HFFc6 (cell line): ENCODE measurements around the gene ZNF283. TPM values are rescaled to one million over a fixed set of nuclear protein-coding genes. Genes with fewer than 3 reads are reported as not detected.
A peak's percentile ranks its signal among the peaks of the same experiment; 100 is the strongest.
"Not testable (repeated sequence)": the region's sequence is repeated elsewhere in the genome, so short reads cannot be mapped to it uniquely, and the experiment has no call there.

Source experiments
- DNase-seq: peaks from one replicate; pipeline ENCODE4 v3.0.0-alpha.2; 2018
- H3K27ac Mint-ChIP-seq: 2 replicates; pipeline ENCODE4 v1.8.0; 2020; ENCODE audit warnings: mild to moderate bottlenecking, mixed read lengths
- H3K27me3 Mint-ChIP-seq: 2 replicates; pipeline ENCODE4 v1.8.0; 2021; ENCODE audit warnings: mild to moderate bottlenecking, moderate library complexity, mixed read lengths; ENCODE audit not compliant: insufficient read depth
- H3K36me3 Mint-ChIP-seq: 2 replicates; pipeline ENCODE4 v1.8.0; 2021; ENCODE audit warnings: low read depth, mixed read lengths
- H3K4me1 Mint-ChIP-seq: 2 replicates; pipeline ENCODE4 v1.8.0; 2020; ENCODE audit warnings: low read depth, mixed read lengths
- H3K4me3 Mint-ChIP-seq: 2 replicates; pipeline ENCODE4 v1.8.0; 2020; ENCODE audit warnings: mild to moderate bottlenecking, moderate library complexity, mixed read lengths
- H3K9me3 Mint-ChIP-seq: 2 replicates; pipeline ENCODE4 v1.8.0; 2020; ENCODE audit warnings: mild to moderate bottlenecking, mixed read lengths
- total RNA-seq, 6 experiments: library from RNA; stranded (reverse); fragmentation: NEBNext Ultra II Directional; extraction: Animal tissue kit (Norgen Biotek cat#: 25700); gene quantifications; 2 replicates in 1 of 6; 3 replicates in 5 of 6; pipeline ENCODE4 v1.2.3, GENCODE V29; 2021
- TF ChIP-seq, protein P1 (sequence below): fragments of 200-600 bp; sonication (generic); IDR thresholded peaks from 2 replicates; pipeline ENCODE4 v1.5.0; 2021; ENCODE audit warnings: antibody characterized with exemption, mild to moderate bottlenecking

The ZNF283 gene
- total RNA-seq, 6 experiments from 2014 or later: 5.7 to 9.0 (median 7.9) TPM

GRCh38 chr19:43804432-43804831 lies 22.7 kb upstream of the ZNF283 start:
- TF ChIP-seq, protein P1, sequence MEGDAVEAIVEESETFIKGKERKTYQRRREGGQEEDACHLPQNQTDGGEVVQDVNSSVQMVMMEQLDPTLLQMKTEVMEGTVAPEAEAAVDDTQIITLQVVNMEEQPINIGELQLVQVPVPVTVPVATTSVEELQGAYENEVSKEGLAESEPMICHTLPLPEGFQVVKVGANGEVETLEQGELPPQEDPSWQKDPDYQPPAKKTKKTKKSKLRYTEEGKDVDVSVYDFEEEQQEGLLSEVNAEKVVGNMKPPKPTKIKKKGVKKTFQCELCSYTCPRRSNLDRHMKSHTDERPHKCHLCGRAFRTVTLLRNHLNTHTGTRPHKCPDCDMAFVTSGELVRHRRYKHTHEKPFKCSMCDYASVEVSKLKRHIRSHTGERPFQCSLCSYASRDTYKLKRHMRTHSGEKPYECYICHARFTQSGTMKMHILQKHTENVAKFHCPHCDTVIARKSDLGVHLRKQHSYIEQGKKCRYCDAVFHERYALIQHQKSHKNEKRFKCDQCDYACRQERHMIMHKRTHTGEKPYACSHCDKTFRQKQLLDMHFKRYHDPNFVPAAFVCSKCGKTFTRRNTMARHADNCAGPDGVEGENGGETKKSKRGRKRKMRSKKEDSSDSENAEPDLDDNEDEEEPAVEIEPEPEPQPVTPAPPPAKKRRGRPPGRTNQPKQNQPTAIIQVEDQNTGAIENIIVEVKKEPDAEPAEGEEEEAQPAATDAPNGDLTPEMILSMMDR: no peak
- Mint-ChIP-seq H3K27me3 (peaks cover 36% of the 10 kb centered on the region), H3K27ac (no peak overlapping the region), H3K9me3 (no peaks in the 10 kb centered on the region), H3K4me1 (no peaks in the 10 kb centered on the region), H3K4me3 (no peak overlapping the region), H3K36me3 (no peaks in the 10 kb centered on the region)
- DNase-seq: no peak

GRCh38 chr19:43806401-43806800 lies 20.7 kb upstream of the ZNF283 start:
- DNase-seq, H3K9me3 Mint-ChIP-seq, H3K27ac Mint-ChIP-seq, H3K4me3 Mint-ChIP-seq, H3K36me3 Mint-ChIP-seq, H3K4me1 Mint-ChIP-seq: not testable (repeated sequence)
- peaks cover 30% of the 10 kb centered on the region; the same call in 1 of the 2 replicates for H3K27me3 Mint-ChIP-seq

GRCh38 chr19:43806848-43807247 lies 20.3 kb upstream of the ZNF283 start:
- Mint-ChIP-seq H3K36me3 (no peaks in the 10 kb centered on the region), H3K9me3 (no peaks in the 10 kb centered on the region), H3K27ac (no peak overlapping the region), H3K4me1 (no peaks in the 10 kb centered on the region), H3K4me3 (no peak overlapping the region), H3K27me3 (peaks cover 32% of the 10 kb centered on the region; the same call in 1 of the 2 replicates)
- TF ChIP-seq, protein P1: no peak
- no peak for DNase-seq

GRCh38 chr19:43807651-43808050 lies 19.5 kb upstream of the ZNF283 start:
- H3K36me3 Mint-ChIP-seq: no peaks in the 10 kb centered on the region
- H3K4me3 Mint-ChIP-seq: no peak overlapping the region
- H3K4me1 Mint-ChIP-seq: no peaks in the 10 kb centered on the region
- no peaks in the 10 kb centered on the region for H3K9me3 Mint-ChIP-seq
- no peak for DNase-seq
- TF ChIP-seq, protein P1: no peak
- H3K27ac Mint-ChIP-seq: no peak overlapping the region
- H3K27me3 Mint-ChIP-seq: peaks cover 26% of the 10 kb centered on the region; the same call in 1 of the 2 replicates

GRCh38 chr19:43809762-43810696 lies 17.1 kb upstream of the ZNF283 start:
- no peaks in the 10 kb centered on the region for H3K9me3 Mint-ChIP-seq
- no peak overlapping the region for H3K4me3 Mint-ChIP-seq
- H3K27ac Mint-ChIP-seq: no peak overlapping the region
- peak; percentile 66 for DNase-seq
- no peaks in the 10 kb centered on the region for H3K36me3 Mint-ChIP-seq
- TF ChIP-seq, protein P1: peak; percentile 83
- no peaks in the 10 kb centered on the region for H3K4me1 Mint-ChIP-seq
- peaks cover 14% of the 10 kb centered on the region for H3K27me3 Mint-ChIP-seq

DNA sequence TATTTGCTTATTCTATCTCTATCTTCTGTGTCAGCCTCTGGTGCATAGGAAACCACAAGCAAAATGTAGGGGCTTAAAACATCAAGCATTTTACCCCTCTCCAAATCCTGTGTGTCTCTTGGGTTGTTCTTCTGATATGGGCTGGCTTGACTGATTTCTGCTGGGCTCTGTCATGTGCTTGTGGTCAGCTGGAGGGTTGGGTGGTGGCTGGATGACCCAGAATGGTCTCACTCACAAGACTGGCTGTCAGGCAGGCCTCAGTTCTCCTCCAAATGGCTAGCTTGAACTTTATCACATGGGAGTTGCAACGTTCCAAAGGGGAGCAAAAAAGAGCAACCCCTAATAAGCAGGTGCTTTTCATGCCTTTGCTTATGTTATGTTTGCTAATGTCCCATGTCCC lies 15.3 kb upstream of the ZNF283 start:
- Mint-ChIP-seq H3K4me1 (no peaks in the 10 kb centered on the region), H3K27me3 (peaks cover 3% of the 10 kb centered on the region), H3K36me3 (no peaks in the 10 kb centered on the region), H3K9me3 (no peaks in the 10 kb centered on the region), H3K27ac (no peak overlapping the region), H3K4me3 (no peak overlapping the region)
- TF ChIP-seq, protein P1: no peak
- no peak for DNase-seq
